ENCODE measurements around the gene BCOR.

The BCOR gene

GRCh38 chrX:40021647-40022046 lies 76.1 kb downstream of the BCOR start:
- Histone ChIP-seq H3K27me3 (ENCODE audit: insufficient read depth, poor library complexity, severe bottlenecking) (no peaks in the 10 kb centered on the region), H3K4me3 (replicated peaks; ENCODE audit: insufficient read depth, low read length) (no peak overlapping the region), H3K27ac (replicated peaks) (no peak overlapping the region)
- DNase-seq (ENCODE audit: low read depth in 1 of 2, low spot score in 1 of 2): no peak
- no peak for TF ChIP-seq REST (IDR thresholded peaks at IDR 0.05; ENCODE audit: insufficient replicate concordance, low read depth)
- TF ChIP-seq GABPA (IDR thresholded peaks at IDR 0.05; ENCODE audit: low read depth): no peak
- TF ChIP-seq SPI1 (IDR thresholded peaks at IDR 0.05; ENCODE audit: borderline replicate concordance, low read depth): no peak
- TF ChIP-seq CTCF (IDR thresholded peaks at IDR 0.05; ENCODE audit: insufficient read depth, low read length): no peak
- TF ChIP-seq POLR2AphosphoS5 (IDR thresholded peaks at IDR 0.05; ENCODE audit: low read depth): no peak

- Histone ChIP-seq H3K27me3 (ENCODE audit: insufficient read depth, poor library complexity, severe bottlenecking) (no peaks in the 10 kb centered on the region), H3K27ac (replicated peaks) (no peak overlapping the region), H3K4me3 (replicated peaks; ENCODE audit: insufficient read depth, low read length) (no peak overlapping the region)
- TF ChIP-seq REST (IDR thresholded peaks at IDR 0.05; ENCODE audit: insufficient replicate concordance, low read depth) (no peak), GABPA (IDR thresholded peaks at IDR 0.05; ENCODE audit: low read depth) (no peak), POLR2AphosphoS5 (IDR thresholded peaks at IDR 0.05; ENCODE audit: low read depth) (no peak), CTCF (IDR thresholded peaks at IDR 0.05; ENCODE audit: insufficient read depth, low read length) (no peak), SPI1 (IDR thresholded peaks at IDR 0.05; ENCODE audit: borderline replicate concordance, low read depth) (no peak)
- DNase-seq (ENCODE audit: low read depth in 1 of 2, low spot score in 1 of 2): no peak
Measured at GRCh38 chrX:40019541-40019940, 78.2 kb downstream of the BCOR start.

GRCh38 chrX:40018041-40018440 lies 79.7 kb downstream of the BCOR start:
- H3K27me3 ChIP-seq (ENCODE audit: insufficient read depth, poor library complexity, severe bottlenecking): no peaks in the 10 kb centered on the region
- H3K4me3 ChIP-seq (replicated peaks; ENCODE audit: insufficient read depth, low read length): no peak overlapping the region
- DNase-seq (ENCODE audit: low read depth in 1 of 2, low spot score in 1 of 2): no peak
- no peak for TF ChIP-seq POLR2AphosphoS5 (IDR thresholded peaks at IDR 0.05; ENCODE audit: low read depth)
- no peak for TF ChIP-seq GABPA (IDR thresholded peaks at IDR 0.05; ENCODE audit: low read depth)
- no peak for TF ChIP-seq CTCF (IDR thresholded peaks at IDR 0.05; ENCODE audit: insufficient read depth, low read length)
- TF ChIP-seq SPI1 (IDR thresholded peaks at IDR 0.05; ENCODE audit: borderline replicate concordance, low read depth): no peak
- TF ChIP-seq REST (IDR thresholded peaks at IDR 0.05; ENCODE audit: insufficient replicate concordance, low read depth): no peak
- no peak overlapping the region for H3K27ac ChIP-seq (replicated peaks)
